Type B pancreatic cell (in vitro differentiated cells): ENCODE results near the gene KIRREL3. TPM values are rescaled to one million over a fixed set of nuclear protein-coding genes. Genes with fewer than 3 reads are reported as not detected.

Source experiments
- DNase-seq: peaks from one replicate; pipeline ENCODE4 v3.0.0; 2021; ENCODE audit warnings: mixed read lengths; ENCODE audit not compliant: unreplicated experiment; ENCODE audit errors: extremely low spot score
- H3K27ac Mint-ChIP-seq: 2 replicates; pipeline ENCODE4 v1.8.0; 2021; ENCODE audit warnings: mild to moderate bottlenecking, mixed read lengths
- H3K27me3 Mint-ChIP-seq: 2 replicates; pipeline ENCODE4 v1.8.0; 2021; ENCODE audit warnings: mixed read lengths
- H3K36me3 Mint-ChIP-seq: 2 replicates; pipeline ENCODE4 v1.8.0; 2021; ENCODE audit warnings: mixed read lengths
- H3K4me1 Mint-ChIP-seq: one replicate; pipeline ENCODE4 v1.8.0; 2021; ENCODE audit warnings: mixed read lengths; ENCODE audit not compliant: unreplicated experiment
- H3K4me3 Mint-ChIP-seq: 2 replicates; pipeline ENCODE4 v1.8.0; 2021; ENCODE audit warnings: mild to moderate bottlenecking, mixed read lengths
- H3K9me3 Mint-ChIP-seq: 2 replicates; pipeline ENCODE4 v1.8.0; 2021; ENCODE audit warnings: mixed read lengths
- total RNA-seq: library from RNA; stranded (reverse); gene quantifications from 2 replicates; pipeline ENCODE4 v1.2.1, GENCODE V29; 2021; ENCODE audit warnings: low replicate concordance
- TF ChIP-seq, protein P1 (sequence below): fragments of 200-600 bp; sonication (generic); conservative IDR thresholded peaks from 2 replicates; pipeline ENCODE4 v1.5.0; 2021; ENCODE audit warnings: antibody characterized with exemption, mild to moderate bottlenecking

Gene KIRREL3
- total RNA-seq, 1 donor from 2014 or later, result 4.1 TPM

DNA sequence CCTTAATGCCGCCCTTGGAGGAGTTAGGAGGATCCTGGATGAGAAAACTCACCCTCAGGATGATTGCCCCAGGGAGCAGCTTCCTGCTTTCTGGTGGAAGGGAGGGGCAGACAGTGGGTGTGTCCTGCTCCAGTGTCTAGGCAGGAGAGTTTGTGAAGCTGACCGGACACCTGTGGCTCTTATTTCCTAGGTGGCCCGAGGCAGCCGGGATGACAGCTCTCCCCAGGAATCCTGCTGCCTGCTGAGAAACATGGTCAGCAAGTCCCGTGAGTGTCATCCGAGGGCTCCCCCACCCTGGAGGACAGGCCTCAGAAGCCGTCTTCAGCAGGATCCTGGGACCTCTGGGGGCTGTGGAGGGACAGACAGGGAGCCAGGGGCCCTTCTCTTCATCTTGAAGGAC, 594.7 kb downstream of the KIRREL3 start:
- Mint-ChIP-seq H3K4me3 (no peak overlapping the region), H3K27me3 (no peaks in the 10 kb centered on the region), H3K9me3 (peaks cover under 1% of the 10 kb centered on the region), H3K4me1 (peaks cover 29% of the 10 kb centered on the region), H3K36me3 (peaks cover 10% of the 10 kb centered on the region), H3K27ac (peak overlapping the region; percentile 91)
- DNase-seq, result no peak
- TF ChIP-seq, protein P1, sequence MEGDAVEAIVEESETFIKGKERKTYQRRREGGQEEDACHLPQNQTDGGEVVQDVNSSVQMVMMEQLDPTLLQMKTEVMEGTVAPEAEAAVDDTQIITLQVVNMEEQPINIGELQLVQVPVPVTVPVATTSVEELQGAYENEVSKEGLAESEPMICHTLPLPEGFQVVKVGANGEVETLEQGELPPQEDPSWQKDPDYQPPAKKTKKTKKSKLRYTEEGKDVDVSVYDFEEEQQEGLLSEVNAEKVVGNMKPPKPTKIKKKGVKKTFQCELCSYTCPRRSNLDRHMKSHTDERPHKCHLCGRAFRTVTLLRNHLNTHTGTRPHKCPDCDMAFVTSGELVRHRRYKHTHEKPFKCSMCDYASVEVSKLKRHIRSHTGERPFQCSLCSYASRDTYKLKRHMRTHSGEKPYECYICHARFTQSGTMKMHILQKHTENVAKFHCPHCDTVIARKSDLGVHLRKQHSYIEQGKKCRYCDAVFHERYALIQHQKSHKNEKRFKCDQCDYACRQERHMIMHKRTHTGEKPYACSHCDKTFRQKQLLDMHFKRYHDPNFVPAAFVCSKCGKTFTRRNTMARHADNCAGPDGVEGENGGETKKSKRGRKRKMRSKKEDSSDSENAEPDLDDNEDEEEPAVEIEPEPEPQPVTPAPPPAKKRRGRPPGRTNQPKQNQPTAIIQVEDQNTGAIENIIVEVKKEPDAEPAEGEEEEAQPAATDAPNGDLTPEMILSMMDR, result no peak

DNA sequence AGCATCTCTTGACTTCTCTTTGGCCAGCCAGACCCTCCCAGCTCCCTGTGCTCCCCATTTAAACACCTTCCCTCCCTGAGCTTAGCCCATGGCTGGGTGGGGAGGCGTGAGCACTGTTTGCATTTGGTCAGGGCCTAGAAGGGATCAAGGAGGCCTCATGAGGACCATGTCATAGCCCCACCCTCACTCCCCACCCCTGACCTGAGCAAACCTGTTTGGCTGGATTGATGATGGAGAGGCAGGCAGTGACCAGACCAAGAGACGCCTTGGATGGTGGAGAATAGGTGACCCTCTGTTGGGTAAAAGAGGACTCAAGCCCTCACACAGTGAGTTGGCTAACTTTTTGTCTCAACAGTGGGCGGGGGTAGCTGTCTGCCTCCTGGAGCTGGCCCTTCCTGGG, 595.2 kb downstream of the KIRREL3 start:
- TF ChIP-seq, protein P1, result no peak
- DNase-seq, result no peak
- H3K27me3 Mint-ChIP-seq, result no peaks in the 10 kb centered on the region
- H3K9me3 Mint-ChIP-seq, result peaks cover 6% of the 10 kb centered on the region
- peaks cover 30% of the 10 kb centered on the region for H3K4me1 Mint-ChIP-seq
- H3K36me3 Mint-ChIP-seq, result peaks cover 9% of the 10 kb centered on the region
- H3K4me3 Mint-ChIP-seq, result peak overlapping the region; percentile 25
- H3K27ac Mint-ChIP-seq, result peak overlapping the region; percentile 91

DNA sequence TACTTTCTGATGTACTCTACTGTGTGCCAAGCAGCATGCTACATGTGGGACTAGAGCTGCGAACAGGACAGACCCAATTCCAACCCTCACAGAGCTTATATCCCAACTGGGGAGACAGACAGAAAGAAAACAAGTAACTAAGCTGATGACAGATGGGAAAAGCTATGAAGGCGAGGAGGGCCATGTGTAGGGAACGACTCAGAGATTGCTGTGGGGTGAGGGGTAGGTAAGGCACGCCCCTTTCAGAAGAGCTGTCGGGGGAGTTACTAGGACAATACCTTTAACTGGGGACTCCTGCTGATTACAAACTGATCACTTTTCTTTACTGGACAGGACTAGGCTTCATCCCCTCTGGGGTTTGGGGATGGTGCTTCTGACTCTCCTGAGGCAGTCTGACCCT, 596.2 kb downstream of the KIRREL3 start:
- Mint-ChIP-seq H3K27me3 (no peaks in the 10 kb centered on the region), H3K4me1 (peaks cover 28% of the 10 kb centered on the region), H3K36me3 (peaks cover 8% of the 10 kb centered on the region), H3K9me3 (peaks cover 8% of the 10 kb centered on the region), H3K4me3 (no peak overlapping the region), H3K27ac (peak overlapping the region; percentile 91)
- no peak for DNase-seq
- TF ChIP-seq, protein P1, result no peak

DNA sequence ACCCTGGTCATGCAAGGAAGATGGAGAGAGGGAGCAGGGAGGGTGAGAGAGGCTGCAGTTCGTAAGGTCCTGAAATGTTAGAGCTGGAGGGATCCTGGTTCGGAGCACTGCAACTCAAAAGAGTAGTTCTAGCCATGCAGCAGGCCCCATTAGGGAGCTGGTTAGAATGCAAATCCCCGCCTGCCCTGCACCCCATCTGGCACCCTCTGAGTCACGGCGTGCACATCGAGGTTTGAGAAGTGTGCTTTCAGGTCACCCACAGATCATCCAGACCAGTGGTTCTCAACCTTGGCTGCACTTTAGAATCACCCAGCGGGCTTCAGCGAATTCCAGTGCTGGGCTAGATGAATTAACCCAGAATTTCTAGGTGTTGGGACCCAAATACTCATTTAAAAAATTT, 596.9 kb downstream of the KIRREL3 start:
- Mint-ChIP-seq H3K27me3 (no peaks in the 10 kb centered on the region), H3K4me1 (peaks cover 23% of the 10 kb centered on the region), H3K9me3 (peaks cover 8% of the 10 kb centered on the region), H3K4me3 (peak overlapping the region; percentile 14), H3K27ac (peak overlapping the region; percentile 91), H3K36me3 (peaks cover 8% of the 10 kb centered on the region)
- TF ChIP-seq, protein P1, result no peak
- no peak for DNase-seq

DNA sequence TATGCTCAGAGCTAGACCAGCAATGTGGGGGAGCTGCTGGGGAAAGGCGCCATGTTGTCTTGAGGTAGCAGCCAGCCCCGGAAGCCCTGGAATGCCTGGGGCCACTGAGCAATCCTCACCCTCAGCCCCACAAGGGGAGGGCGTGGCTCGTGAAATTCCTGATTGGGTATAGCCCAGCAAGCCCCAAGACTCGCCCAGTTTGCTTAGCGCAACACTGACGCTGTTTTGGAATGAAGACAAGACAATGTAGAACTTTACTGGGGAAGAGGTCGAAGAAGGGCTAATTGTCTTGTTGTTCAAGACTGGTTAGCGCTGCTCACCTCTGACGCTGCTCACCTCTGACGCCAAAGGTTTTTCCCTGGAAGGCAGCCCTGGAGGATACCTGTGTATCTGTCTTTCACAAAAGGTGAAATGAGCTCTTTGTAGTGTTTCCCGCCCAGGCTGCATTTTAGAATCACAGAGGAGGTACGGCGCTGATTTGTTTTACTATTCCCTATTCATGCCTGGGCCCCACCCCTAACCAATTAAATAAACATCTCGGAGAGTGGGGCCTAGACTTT, 597.5 kb downstream of the KIRREL3 start:
- Mint-ChIP-seq H3K9me3 (peaks cover 8% of the 10 kb centered on the region), H3K27me3 (no peaks in the 10 kb centered on the region), H3K4me1 (peaks cover 23% of the 10 kb centered on the region), H3K27ac (peak overlapping the region; percentile 91), H3K4me3 (peak overlapping the region; percentile 14), H3K36me3 (peaks cover 8% of the 10 kb centered on the region)
- TF ChIP-seq, protein P1, result no peak
- DNase-seq, result no peak
